Hematopoietic multipotent progenitor cell (in vitro differentiated cells): ENCODE measurements around the gene UBC. TPM values are rescaled to one million over a fixed set of nuclear protein-coding genes. Genes with fewer than 3 reads are reported as not detected.
"Not testable (repeated sequence)": the region's sequence is repeated elsewhere in the genome, so short reads cannot be mapped to it uniquely, and the experiment has no call there.

Experiments
- DNase-seq, 3 donors: peaks; one replicate each; pipeline ENCODE4 v3.0.0-alpha.2; 2011 to 2015; ENCODE audit warnings: low read depth in 2 of 3, low spot score in 2 of 3
- total RNA-seq: library from RNA; depleted of rRNA; stranded (reverse); fragments of >200 nt; gene quantifications from one replicate; pipeline ENCODE4 v1.2.3, GENCODE V29; 2012

The UBC gene
- total RNA-seq, 1 donor = 932 TPM

DNA sequence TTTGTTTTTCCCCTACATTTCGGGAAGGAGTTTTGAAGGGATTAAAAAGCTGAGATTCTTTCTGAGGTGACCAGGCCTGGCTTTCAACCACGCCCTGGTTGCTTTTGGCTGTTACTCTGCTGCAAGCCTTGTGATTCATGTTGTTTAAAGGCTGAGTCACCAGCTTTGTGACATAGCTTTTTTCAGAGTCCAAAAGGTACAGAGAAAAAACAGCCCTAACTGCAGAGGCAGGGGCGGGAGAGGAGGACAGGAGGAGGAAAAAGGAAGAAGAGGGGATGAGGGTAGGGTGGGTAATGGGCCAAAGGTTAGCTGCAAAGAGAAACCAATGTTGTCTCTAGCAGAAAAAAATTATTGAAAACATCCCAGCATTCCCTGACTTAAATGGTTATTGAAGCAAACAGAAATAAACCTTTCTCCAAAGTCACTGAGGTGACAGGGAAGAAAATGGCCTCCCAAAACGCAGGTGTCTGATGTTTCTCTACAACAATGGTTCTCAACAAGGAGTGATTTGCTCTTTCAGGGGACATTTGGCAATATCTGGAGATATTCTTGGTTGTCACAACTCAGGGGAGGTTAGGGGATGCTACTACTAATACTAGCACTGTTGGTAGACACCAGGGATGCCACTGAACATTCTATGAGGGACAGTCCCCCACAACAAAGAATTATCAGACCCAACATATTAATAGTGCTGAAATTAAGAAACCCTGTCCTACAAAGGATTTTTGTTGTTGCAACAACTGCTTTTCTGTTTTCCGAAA is 2.1 kb upstream of the UBC start:
- peak in 2 of 3 donors; percentile 73 to 78 for DNase-seq

GRCh38 chr12:124915239-124916236 is 1.1 kb upstream of the UBC start:
- peak in 1 of 3 donors; percentile 76 for DNase-seq

DNA sequence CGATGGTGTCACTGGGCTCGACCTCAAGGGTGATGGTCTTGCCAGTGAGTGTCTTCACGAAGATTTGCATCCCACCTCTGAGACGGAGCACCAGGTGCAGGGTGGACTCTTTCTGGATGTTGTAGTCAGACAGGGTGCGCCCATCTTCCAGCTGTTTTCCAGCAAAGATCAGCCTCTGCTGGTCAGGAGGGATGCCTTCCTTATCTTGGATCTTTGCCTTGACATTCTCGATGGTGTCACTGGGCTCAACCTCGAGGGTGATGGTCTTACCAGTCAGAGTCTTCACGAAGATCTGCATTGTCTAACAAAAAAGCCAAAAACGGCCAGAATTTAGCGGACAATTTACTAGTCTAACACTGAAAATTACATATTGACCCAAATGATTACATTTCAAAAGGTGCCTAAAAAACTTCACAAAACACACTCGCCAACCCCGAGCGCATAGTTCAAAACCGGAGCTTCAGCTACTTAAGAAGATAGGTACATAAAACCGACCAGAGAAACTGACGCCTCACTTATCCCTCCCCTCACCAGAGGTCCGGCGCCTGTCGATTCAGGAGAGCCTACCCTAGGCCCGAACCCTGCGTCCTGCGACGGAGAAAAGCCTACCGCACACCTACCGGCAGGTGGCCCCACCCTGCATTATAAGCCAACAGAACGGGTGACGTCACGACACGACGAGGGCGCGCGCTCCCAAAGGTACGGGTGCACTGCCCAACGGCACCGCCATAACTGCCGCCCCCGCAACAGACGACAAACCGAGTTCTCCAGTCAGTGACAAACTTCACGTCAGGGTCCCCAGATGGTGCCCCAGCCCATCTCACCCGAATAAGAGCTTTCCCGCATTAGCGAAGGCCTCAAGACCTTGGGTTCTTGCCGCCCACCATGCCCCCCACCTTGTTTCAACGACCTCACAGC is 717 bp downstream of the UBC start:
- DNase-seq = peak; percentile 83 to 93 (median 92)

- DNase-seq = not testable (repeated sequence)
These were observed 1.7 kb downstream of the UBC start for GRCh38 chr12:124912529-124913287.

DNA sequence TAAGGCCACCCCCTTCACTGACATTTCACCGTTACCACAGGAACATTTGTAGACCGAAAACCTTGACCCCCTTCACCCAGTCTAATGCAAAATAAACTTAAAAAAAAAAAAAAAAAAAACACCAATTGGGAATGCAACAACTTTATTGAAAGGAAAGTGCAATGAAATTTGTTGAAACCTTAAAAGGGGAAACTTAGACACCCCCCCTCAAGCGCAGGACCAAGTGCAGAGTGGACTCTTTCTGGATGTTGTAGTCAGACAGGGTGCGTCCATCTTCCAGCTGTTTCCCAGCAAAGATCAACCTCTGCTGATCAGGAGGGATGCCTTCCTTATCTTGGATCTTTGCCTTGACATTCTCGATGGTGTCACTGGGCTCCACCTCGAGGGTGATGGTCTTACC is 2.9 kb downstream of the UBC start:
- not testable (repeated sequence) for DNase-seq

DNA sequence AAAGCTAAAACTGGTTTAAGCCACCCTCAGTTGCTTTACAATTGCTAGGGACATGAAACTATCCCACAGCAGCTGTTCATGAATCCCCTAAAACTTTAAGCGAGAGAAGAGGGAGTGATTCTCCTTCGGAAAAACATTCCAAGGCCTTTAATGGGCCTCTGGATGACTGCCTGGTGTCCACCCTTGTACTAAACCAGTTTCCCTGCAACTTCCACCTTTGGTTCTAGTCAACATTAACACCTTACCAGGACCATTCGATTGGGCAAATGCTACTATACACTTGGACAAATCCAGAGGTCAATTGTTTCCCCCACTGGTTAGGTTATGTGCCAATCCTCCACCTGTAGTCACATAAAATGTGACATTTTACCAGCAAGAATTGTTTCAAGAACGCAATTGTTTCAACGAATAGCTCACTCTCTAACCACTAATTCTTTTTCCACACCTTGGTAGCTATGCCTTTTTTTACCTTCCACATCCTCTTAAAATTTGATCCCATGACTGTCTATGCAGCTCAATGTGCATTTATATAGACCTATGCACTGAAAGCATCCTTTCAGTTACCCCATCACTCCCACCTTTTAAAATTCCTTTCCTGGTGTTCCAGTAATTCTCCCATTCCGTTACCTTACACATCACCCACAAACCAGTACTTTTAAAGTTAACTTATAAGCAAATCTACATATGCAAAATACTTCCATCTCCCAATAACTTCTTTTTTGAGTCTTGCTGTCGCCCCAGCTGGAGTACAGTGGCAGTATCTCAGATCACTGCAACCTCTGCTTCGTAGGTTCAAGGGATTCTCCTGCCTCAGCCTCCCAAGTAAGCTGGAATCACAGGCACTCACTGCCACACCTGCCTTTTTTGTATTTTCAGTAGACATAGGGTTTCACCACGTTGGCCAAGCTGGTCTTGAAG is 3.6 kb downstream of the UBC start:
- peak in 1 of 3 donors; percentile 42 for DNase-seq

DNA sequence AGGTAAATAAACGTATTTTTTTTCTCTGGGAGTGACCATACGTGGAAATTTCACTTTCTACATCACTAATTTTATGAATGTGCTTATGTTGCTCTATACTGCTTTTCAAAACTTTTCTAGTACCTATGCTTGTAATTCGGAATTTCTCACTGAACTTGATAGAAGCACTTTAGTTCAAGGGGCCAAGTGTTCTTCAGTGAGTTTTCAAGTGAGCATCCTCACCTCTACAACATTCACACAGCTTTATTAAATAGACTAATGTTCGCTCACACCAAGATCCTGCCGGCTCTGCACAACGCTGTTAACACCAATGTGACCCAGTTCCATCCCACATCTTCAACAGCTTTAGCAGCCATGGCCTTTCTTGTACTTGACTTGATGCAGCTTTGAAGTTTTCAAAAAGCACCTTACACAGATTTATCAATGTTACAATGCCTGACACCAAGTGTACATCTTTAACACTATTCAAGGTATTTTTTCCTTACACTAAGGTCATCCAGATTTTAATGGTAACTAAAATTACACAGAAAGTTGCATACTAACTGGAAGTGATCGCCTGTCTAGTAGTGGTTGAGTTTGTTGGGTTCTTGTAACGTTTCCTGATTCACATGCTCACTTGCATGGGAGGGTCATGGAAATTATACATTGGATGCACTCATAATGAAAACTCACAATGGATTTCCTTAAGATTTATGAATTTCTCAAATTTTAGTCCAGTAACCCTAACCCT is 4.5 kb downstream of the UBC start:
- DNase-seq = no peak

DNA sequence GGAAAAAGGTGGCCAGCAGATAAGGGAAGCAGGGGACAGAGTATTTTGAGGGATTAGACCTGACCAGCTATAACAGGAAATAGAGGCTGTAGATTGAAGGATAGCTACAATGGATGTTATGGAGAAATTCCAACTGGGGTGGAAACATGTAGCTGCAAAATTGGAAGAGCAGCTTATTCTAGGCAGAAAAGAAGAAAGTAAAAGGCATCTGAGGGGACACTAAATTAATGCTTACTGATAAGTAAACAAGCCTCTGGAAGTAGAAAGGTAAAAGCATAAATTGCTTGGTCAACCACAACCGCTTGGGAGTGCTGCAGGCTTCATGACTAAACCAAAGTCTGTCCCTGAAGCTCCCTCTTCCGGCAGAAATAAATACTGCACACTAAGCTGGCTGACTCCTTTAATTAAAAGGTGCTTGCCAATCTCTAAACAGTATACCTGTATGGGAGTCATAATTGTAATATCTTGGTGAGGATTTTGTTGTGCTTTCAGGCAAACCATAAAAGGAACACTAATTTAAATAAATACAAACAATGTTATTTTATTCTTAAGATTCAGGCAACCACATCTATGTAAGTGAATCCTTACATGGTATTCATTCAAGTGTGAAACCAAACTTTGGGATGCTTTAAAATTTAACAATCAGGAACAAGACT is 7.7 kb downstream of the UBC start:
- peak; percentile 82 to 96 (median 89) for DNase-seq

- DNase-seq = no peak
These were observed 9.9 kb downstream of the UBC start for GRCh38 chr12:124904306-124905098.

- no peak for DNase-seq
These were observed 11.5 kb downstream of the UBC start for GRCh38 chr12:124902916-124903315.

- DNase-seq = no peak
These were observed 13.4 kb downstream of the UBC start for GRCh38 chr12:124901003-124901402.

GRCh38 chr12:124900345-124900795 is 14.1 kb downstream of the UBC start:
- DNase-seq = not testable (repeated sequence)

DNA sequence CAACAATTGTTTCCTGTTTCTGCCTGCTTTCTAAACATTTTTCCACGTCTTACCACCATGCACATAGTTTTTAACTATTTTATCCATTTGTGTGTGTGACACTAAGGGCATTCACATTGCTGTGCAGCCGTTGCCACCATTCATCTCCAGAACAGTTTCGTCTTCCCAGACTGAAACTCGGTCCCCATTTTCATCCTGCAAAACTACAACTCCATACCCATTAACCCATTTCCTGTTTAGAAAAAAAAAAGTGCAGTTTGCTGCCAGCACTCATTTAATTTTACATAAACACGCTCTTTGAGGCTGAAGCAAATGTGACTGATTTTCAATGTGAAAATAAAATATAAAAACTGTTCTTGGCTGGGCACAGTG is 15.5 kb downstream of the UBC start:
- DNase-seq = no peak

DNA sequence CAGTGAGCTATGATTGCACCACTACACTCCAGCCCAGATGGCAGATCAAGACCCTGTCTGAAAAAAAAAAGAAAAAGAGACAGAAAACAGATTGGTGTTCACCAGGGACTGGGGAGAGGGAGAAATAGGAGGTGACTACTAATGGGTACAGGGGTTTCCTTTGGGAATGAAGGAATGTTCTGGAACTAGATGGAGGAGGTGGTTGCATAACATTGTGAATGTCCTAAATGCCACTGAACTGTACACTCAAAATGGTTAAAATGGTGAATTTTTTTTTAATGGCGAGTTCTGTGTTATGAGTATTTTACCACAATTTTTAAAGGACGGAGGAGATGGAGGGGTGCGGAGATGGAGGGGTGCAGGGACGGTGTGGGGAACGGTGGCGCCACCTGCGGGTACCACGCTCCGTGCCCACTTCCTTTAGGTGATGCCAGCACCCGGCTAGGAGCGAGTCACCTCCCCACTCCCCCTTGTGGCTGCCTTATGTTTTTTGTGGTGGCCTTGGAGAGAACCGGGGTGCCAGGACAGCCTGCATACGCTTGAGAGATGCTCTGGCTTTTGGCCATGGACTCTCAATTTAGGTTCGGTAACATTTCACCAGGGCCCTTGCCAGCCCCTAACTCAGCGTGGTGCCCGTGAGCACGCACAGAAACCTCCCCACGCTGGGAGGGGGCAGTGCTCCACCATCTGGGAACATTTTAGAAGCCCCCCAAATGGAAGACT is 16.1 kb downstream of the UBC start:
- DNase-seq = peak in 2 of 3 donors; percentile 83 to 85

DNA sequence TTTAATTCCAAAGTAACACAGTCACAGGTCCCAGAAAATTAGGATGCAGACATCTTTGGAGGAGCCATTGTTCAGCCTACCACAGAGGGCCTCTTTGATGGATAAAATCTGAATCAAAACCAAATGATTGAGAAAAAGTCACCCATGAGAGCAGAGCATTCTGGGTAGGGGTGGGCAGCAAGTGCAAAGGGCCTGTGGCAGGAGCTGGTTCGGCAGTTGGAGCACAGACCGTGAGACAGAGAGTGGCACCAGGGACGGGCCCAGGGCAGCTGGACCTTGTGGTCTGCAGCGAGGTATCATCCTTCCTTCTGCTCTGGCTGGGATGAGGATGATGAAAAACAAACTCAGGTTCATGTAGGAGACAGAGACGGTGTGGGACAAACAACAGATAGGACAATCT is 18.0 kb downstream of the UBC start:
- no peak for DNase-seq
